GM13976 (cell line): ENCODE measurements around the gene PLD2.

ENCODE experiments used
- DNase-seq: peaks from one replicate; pipeline ENCODE4 v3.0.0; 2012; ENCODE audit warnings: low spot score
- CTCF ChIP-seq: IDR thresholded peaks from 2 replicates; pipeline ENCODE4 v1.5.1; 2012; ENCODE audit warnings: borderline replicate concordance, mild to moderate bottlenecking; ENCODE audit not compliant: insufficient read depth; ENCODE audit errors: extremely low read depth, missing control alignments, control extremely low read depth
- in situ Hi-C: fragments of 300-500 bp; cut with MboI; formaldehyde crosslinking; loops from one replicate; pipeline ENCODE4 v1.12.0; 2022; ENCODE audit warnings: low sequenced_read_pairs, mixed read lengths, inconsistent platforms; ENCODE audit not compliant: unreplicated experiment

PLD2 gene

GRCh38 chr17:4870855-4871254 is 63.9 kb downstream of the PLD2 start:
- DNase-seq, result no peak
- in situ Hi-C loops, result no loop called here
- no peak for TF ChIP-seq CTCF

GRCh38 chr17:4872786-4873185 is 65.8 kb downstream of the PLD2 start:
- no peak for TF ChIP-seq CTCF
- in situ Hi-C loops, result no loop called here
- no peak for DNase-seq
